ACC112 (cell line): ENCODE results near the gene VPS29.

Experiments used
- H2AFZ ChIP-seq: fragments of 200-600 bp; sonication (generic); one replicate; pipeline ENCODE4 v1.6.0; 2017; ENCODE audit warnings: antibody characterized with exemption, low read length; ENCODE audit not compliant: unreplicated experiment
- H3K27ac ChIP-seq: fragments of 200-600 bp; sonication (generic); 2 replicates; pipeline ENCODE4 v1.5.1; 2014; ENCODE audit warnings: low read depth, mild to moderate bottlenecking, antibody characterized with exemption, low read length, moderate library complexity
- H3K27me3 ChIP-seq: fragments of 200-600 bp; sonication (generic); 2 replicates; pipeline ENCODE4 v1.6.1; 2014; ENCODE audit warnings: mild to moderate bottlenecking, antibody characterized with exemption, low read length, moderate library complexity, mixed read lengths; ENCODE audit not compliant: insufficient read depth
- H3K36me3 ChIP-seq: fragments of 200-600 bp; sonication (generic); 2 replicates; pipeline ENCODE4 v1.6.1; 2016; ENCODE audit warnings: mild to moderate bottlenecking, antibody characterized with exemption, low read length, moderate library complexity, mixed read lengths; ENCODE audit not compliant: insufficient read depth
- H3K4me1 ChIP-seq: fragments of 200-600 bp; sonication (generic); one replicate; pipeline ENCODE4 v1.6.1; 2016; ENCODE audit warnings: low read length, mixed read lengths; ENCODE audit not compliant: insufficient read depth, unreplicated experiment, control insufficient read depth
- H3K4me3 ChIP-seq: fragments of 200-600 bp; sonication (generic); 2 replicates; pipeline ENCODE4 v1.5.1; 2014; ENCODE audit warnings: mild to moderate bottlenecking, low read depth, low read length
- H3K79me2 ChIP-seq: fragments of 200-600 bp; sonication (generic); one replicate; pipeline ENCODE4 v1.6.0; 2016; ENCODE audit warnings: low read length; ENCODE audit not compliant: control insufficient read depth, unreplicated experiment, insufficient read depth

VPS29 gene

GRCh38 chr12:110540048-110540447, 38.1 kb upstream of the VPS29 start:
- H3K36me3 ChIP-seq = peaks cover 19% of the 10 kb centered on the region
- H3K27ac ChIP-seq = no peak overlapping the region
- peaks cover 7% of the 10 kb centered on the region for H3K79me2 ChIP-seq
- peaks cover 24% of the 10 kb centered on the region for H3K4me1 ChIP-seq
- no peak overlapping the region for H3K4me3 ChIP-seq
- H2AFZ ChIP-seq = no peak overlapping the region
- H3K27me3 ChIP-seq = no peaks in the 10 kb centered on the region

GRCh38 chr12:110538869-110539622, 37.1 kb upstream of the VPS29 start:
- Histone ChIP-seq H3K79me2 (peaks cover 11% of the 10 kb centered on the region), H3K27ac (no peak overlapping the region), H3K4me1 (peaks cover 15% of the 10 kb centered on the region), H3K27me3 (no peaks in the 10 kb centered on the region), H3K4me3 (no peak overlapping the region), H3K36me3 (peaks cover 19% of the 10 kb centered on the region), H2AFZ (no peak overlapping the region)

- peaks cover 5% of the 10 kb centered on the region for H3K4me1 ChIP-seq
- no peak overlapping the region for H3K27ac ChIP-seq
- H3K4me3 ChIP-seq = no peak overlapping the region
- H3K79me2 ChIP-seq = peaks cover 11% of the 10 kb centered on the region
- H2AFZ ChIP-seq = no peak overlapping the region
- peaks cover 19% of the 10 kb centered on the region for H3K36me3 ChIP-seq
- no peaks in the 10 kb centered on the region for H3K27me3 ChIP-seq
Measured at GRCh38 chr12:110537605-110538409, 35.9 kb upstream of the VPS29 start.

GRCh38 chr12:110536834-110537604, 35.1 kb upstream of the VPS29 start:
- Histone ChIP-seq H3K4me1 (peaks cover 8% of the 10 kb centered on the region), H3K79me2 (peaks cover 10% of the 10 kb centered on the region), H2AFZ (no peak overlapping the region), H3K27ac (no peak overlapping the region), H3K27me3 (no peaks in the 10 kb centered on the region), H3K36me3 (peaks cover 19% of the 10 kb centered on the region), H3K4me3 (no peak overlapping the region)

DNA sequence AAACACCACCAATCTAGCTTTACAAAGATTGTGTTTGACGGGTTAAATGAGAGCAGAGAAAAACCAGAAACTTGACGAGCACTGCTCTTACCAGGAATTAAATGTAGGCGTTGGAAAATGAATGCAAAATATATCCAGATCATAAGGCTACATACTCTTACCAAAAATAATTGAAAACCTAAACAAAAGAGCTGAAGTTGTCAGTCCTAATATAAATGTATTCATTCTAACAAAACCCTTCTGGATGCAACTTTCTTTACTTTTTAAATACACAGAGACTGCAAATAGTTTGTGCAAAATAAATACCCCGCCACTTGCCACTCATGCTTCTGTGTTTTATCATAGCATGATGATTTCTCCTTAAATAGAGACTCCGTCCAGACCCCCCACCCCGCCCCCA, 32.9 kb upstream of the VPS29 start:
- Histone ChIP-seq H2AFZ (no peak overlapping the region), H3K79me2 (peaks cover 10% of the 10 kb centered on the region), H3K4me3 (no peak overlapping the region), H3K27me3 (no peaks in the 10 kb centered on the region), H3K36me3 (peaks cover 19% of the 10 kb centered on the region), H3K4me1 (peaks cover 14% of the 10 kb centered on the region), H3K27ac (no peak overlapping the region)

- Histone ChIP-seq H3K4me1 (peaks cover 14% of the 10 kb centered on the region), H3K36me3 (peaks cover 12% of the 10 kb centered on the region), H3K27ac (no peak overlapping the region), H3K4me3 (no peak overlapping the region), H2AFZ (no peak overlapping the region), H3K79me2 (peaks cover 10% of the 10 kb centered on the region), H3K27me3 (no peaks in the 10 kb centered on the region)
Measured at GRCh38 chr12:110533607-110534006, 31.7 kb upstream of the VPS29 start.

GRCh38 chr12:110532644-110533043, 30.7 kb upstream of the VPS29 start:
- Histone ChIP-seq H3K27ac (no peak overlapping the region), H3K36me3 (peaks cover 12% of the 10 kb centered on the region)

DNA sequence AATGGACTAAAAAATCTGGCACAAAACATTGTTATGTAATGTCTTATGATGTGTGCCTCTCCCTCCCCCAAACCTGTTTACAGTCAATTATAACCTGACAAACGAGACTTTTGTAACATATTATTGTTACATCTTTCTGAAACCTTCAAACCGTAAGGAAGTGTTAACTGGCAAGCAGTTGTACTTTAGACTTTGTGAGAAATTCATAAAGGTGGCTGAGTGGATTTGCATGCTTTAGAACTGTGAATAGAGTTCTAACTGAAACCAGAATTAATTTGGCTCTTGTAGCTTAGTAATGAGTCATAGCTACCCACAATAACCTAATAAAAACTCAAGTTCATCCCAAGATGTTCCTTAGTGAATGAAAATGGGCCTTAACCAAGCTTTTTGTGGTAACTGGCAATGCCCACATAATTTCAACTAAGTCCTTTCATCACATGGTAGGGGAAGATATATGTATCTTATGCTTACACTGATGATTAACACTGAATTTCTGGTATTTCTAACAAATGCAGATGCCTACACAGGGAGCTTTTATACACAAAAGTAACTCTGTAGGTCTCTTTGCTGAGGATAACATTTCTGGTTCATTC, 29.9 kb upstream of the VPS29 start:
- H3K79me2 ChIP-seq = peaks cover 10% of the 10 kb centered on the region
- H3K4me1 ChIP-seq = peaks cover 14% of the 10 kb centered on the region
- peaks cover 7% of the 10 kb centered on the region for H3K36me3 ChIP-seq
- no peak overlapping the region for H3K27ac ChIP-seq
- H2AFZ ChIP-seq = no peak overlapping the region
- H3K27me3 ChIP-seq = no peaks in the 10 kb centered on the region
- no peak overlapping the region for H3K4me3 ChIP-seq

More at GRCh38 chr12:110532644-110533043, 30.7 kb upstream of the VPS29 start:
- no peaks in the 10 kb centered on the region for H3K27me3 ChIP-seq
- no peak overlapping the region for H3K4me3 ChIP-seq
- H3K4me1 ChIP-seq = peaks cover 14% of the 10 kb centered on the region
- H2AFZ ChIP-seq = no peak overlapping the region
- H3K79me2 ChIP-seq = peaks cover 10% of the 10 kb centered on the region

DNA sequence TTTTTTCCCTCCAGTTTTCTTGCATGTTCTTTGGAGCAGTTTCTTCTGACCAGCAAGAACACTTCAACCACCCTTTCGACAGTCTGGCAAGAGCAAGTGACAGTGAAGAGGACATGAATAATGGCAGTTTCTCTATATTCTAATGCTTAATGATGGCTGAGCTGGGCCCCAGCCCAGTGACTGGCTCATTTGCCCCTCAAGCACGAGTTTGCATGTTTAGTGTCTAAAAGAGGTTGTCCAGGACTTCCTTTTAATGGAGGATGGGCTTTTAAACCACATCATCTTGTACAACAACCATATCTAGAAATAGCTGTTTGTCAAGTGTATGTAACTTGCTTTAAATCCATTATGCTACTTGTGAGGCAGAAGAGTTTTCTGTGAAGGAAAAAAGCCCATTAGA, 28.6 kb upstream of the VPS29 start:
- H3K4me3 ChIP-seq = no peak overlapping the region
- no peak overlapping the region for H3K27ac ChIP-seq
- no peak overlapping the region for H2AFZ ChIP-seq
- peaks cover 14% of the 10 kb centered on the region for H3K4me1 ChIP-seq
- H3K36me3 ChIP-seq = no peaks in the 10 kb centered on the region
- no peaks in the 10 kb centered on the region for H3K27me3 ChIP-seq
- H3K79me2 ChIP-seq = peaks cover 10% of the 10 kb centered on the region

DNA sequence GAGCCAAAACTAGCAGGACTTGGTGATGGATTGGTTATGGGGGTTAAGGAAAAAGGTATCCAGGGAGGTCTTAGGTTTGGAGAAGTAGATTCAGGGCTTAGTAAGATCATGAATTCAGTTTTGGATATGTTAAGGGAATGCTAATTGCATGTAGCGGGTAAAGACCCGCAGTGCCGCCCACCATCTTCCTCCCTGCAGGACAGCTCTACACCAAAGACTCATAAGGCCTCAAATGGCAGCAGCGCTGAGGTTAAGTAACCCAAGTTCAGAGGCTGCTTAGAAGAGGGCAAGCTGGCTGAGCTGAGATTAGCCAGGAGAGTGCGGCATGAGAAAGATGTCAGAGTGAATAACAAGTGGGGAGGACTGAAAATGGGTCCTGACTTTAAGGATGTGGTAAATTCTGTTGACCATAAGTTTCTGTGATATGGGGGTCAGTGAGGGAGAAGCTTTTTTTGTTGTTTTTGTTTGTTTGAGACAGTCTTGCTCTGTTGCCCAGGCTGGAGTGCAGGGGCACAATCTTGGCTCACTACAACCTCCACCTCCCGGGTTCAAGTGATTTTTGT, 26.4 kb upstream of the VPS29 start:
- Histone ChIP-seq H3K36me3 (no peaks in the 10 kb centered on the region), H3K27ac (no peak overlapping the region), H3K4me1 (peaks cover 11% of the 10 kb centered on the region), H3K4me3 (no peak overlapping the region), H2AFZ (no peak overlapping the region), H3K79me2 (peaks cover 3% of the 10 kb centered on the region), H3K27me3 (no peaks in the 10 kb centered on the region)
